Gastroesophageal sphincter (tissue), 4 donors: ENCODE data around the gene BRS3. TPM values are rescaled to one million over a fixed set of nuclear protein-coding genes. Genes with fewer than 3 reads are reported as not detected.

ENCODE experiments used
- ATAC-seq: fragments of 150-250 bp; one replicate; pipeline ENCODE4 v1.9.1; 2016; ENCODE audit warnings: mild to moderate bottlenecking, moderate library complexity
- H3K27ac ChIP-seq, 4 donors: fragments of 200-600 bp; sonication (generic) in 3 of 4; 1 replicate in 3 of 4; 2 replicates in 1 of 4; pipeline ENCODE4 v1.5.1; 2016 to 2019
- H3K27me3 ChIP-seq: fragments of 200-600 bp; sonication (generic); one replicate; pipeline ENCODE4 v1.5.1; 2019
- H3K36me3 ChIP-seq, 2 donors: fragments of 200-600 bp; sonication (generic); one replicate each; pipeline ENCODE4 v1.5.1; 2019; ENCODE audit warnings: control low read depth in 1 of 2
- H3K4me1 ChIP-seq, 3 donors: fragments of 200-600 bp; sonication (generic); 1 replicate in 2 of 3; 2 replicates in 1 of 3; pipeline ENCODE4 v1.5.1; 2016 to 2019; ENCODE audit warnings: control low read depth in 2 of 3
- H3K4me3 ChIP-seq, 2 donors: fragments of 200-600 bp; sonication (generic); one replicate each; pipeline ENCODE4 v1.5.1; 2019; ENCODE audit warnings: mild to moderate bottlenecking in 1 of 2, moderate library complexity in 1 of 2
- H3K9me3 ChIP-seq, 3 donors: fragments of 200-600 bp; sonication (generic); one replicate each; pipeline ENCODE4 v1.5.1; 2017 to 2019; ENCODE audit warnings: control low read depth in 2 of 3
- EP300 ChIP-seq: sonication (generic); formaldehyde crosslinking; IDR thresholded peaks from one replicate; pipeline ENCODE4 v1.6.1; 2017; ENCODE audit warnings: antibody characterized with exemption, mild to moderate bottlenecking
- POLR2A ChIP-seq, 2 donors: fragments of 450-650 bp; IDR thresholded peaks; one replicate each; pipeline ENCODE4 v1.6.1; 2017; ENCODE audit warnings: antibody characterized with exemption in 2 of 2, mild to moderate bottlenecking in 2 of 2, moderate library complexity in 1 of 2
- POLR2AphosphoS5 ChIP-seq: sonication (generic); formaldehyde crosslinking; IDR thresholded peaks from one replicate; pipeline ENCODE4 v1.6.1; 2017; ENCODE audit warnings: antibody characterized with exemption
- WGBS, 2 donors: methylation state at CpG; one replicate each; pipeline ENCODE4 v1.1.5; 2018; ENCODE audit warnings: low coverage in 1 of 2; 5-methylcytosine and 5-hydroxymethylcytosine counted together
- total RNA-seq, 4 donors: library from RNA; depleted of rRNA; stranded (reverse); fragments of >200 nt; gene quantifications; one replicate each; pipeline ENCODE4 v1.1.0, GENCODE V29; 2016
- TF ChIP-seq, protein P1 (sequence below), 4 experiments: fragments of 200-600 bp in 2 of 4; fragments of 450-650 bp in 2 of 4; sonication (generic) in 1 of 4; IDR thresholded peaks; one replicate each; pipeline ENCODE4 v1.5.1; 2017 to 2019; ENCODE audit warnings: antibody characterized with exemption in 4 of 4, mild to moderate bottlenecking in 2 of 4, moderate library complexity in 2 of 4

BRS3 gene
- total RNA-seq, 4 donors from 2014 or later: not detected

DNA sequence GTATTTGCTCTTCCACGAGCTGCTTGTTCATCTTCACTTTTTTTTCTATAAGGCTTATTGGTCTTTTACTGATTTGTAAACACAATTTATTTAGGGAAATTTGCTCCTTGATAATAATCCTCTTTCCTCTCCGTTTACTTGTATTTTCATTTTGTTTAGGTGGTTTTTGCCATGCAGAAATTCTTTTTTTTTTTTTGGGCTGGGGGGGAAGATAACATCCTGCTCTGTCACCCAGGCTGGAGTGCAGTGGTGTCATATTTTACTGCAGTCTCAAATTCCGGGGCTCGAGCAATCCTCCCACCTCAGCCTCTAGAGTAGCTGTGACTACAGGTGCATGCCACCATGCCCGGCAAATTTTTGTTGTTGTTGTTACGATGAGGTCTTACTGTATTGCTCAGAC is 31.6 kb upstream of the BRS3 start:
- no peaks in the 10 kb centered on the region for H3K9me3 ChIP-seq
- H3K4me3 ChIP-seq: no peak overlapping the region
- ATAC-seq: no peak
- H3K27me3 ChIP-seq: no peaks in the 10 kb centered on the region
- H3K4me1 ChIP-seq: no peaks in the 10 kb centered on the region
- TF ChIP-seq POLR2A (IDR thresholded peaks at IDR 0.05) (no peak), POLR2AphosphoS5 (no peak), EP300 (no peak)
- TF ChIP-seq, protein P1, sequence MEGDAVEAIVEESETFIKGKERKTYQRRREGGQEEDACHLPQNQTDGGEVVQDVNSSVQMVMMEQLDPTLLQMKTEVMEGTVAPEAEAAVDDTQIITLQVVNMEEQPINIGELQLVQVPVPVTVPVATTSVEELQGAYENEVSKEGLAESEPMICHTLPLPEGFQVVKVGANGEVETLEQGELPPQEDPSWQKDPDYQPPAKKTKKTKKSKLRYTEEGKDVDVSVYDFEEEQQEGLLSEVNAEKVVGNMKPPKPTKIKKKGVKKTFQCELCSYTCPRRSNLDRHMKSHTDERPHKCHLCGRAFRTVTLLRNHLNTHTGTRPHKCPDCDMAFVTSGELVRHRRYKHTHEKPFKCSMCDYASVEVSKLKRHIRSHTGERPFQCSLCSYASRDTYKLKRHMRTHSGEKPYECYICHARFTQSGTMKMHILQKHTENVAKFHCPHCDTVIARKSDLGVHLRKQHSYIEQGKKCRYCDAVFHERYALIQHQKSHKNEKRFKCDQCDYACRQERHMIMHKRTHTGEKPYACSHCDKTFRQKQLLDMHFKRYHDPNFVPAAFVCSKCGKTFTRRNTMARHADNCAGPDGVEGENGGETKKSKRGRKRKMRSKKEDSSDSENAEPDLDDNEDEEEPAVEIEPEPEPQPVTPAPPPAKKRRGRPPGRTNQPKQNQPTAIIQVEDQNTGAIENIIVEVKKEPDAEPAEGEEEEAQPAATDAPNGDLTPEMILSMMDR (IDR thresholded peaks at IDR 0.05): no peak
- 38 to 50% methylated on average over 1 to 2 of the region's 6 CpGs for WGBS, 2 donors
- H3K36me3 ChIP-seq: no peaks in the 10 kb centered on the region
- no peak overlapping the region for H3K27ac ChIP-seq

DNA sequence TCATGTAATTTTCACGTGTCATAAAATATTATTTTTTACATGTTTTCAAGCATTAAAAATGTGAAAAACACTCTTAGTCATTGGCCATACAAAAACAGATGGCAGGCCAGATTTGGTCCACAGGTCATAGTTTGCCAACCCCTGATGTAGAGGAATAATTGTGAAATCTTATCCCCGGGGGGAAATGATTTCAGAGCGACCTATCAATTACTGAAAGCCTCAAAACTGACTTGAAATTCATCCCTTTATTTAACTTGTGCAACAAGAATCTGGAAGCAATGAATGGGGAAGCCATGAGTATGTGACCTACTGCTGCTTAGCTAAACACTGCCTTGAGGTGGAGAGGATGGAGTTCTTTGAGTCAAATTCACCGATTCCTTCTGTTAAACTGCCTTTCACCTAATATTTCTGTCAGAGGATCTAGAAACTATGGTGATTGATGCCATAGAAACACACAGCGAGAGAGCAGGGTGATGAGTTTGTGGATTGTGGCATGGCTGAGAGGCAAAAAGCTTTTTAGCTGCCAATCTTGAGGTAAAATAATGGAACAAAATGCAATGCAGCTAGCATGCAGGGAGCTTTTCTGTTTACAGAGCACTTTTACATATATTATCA is 30.3 kb upstream of the BRS3 start:
- Histone ChIP-seq H3K27me3 (no peaks in the 10 kb centered on the region), H3K4me1 (no peaks in the 10 kb centered on the region), H3K9me3 (no peaks in the 10 kb centered on the region), H3K27ac (no peak overlapping the region), H3K4me3 (no peak overlapping the region), H3K36me3 (no peaks in the 10 kb centered on the region)
- 30 to 67% methylated on average over 4 of the region's 5 CpGs for WGBS, 2 donors
- peak; percentile 62 for ATAC-seq
- TF ChIP-seq, protein P1 (IDR thresholded peaks at IDR 0.05): no peak
- TF ChIP-seq EP300 (no peak), POLR2A (IDR thresholded peaks at IDR 0.05) (no peak), POLR2AphosphoS5 (no peak)

DNA sequence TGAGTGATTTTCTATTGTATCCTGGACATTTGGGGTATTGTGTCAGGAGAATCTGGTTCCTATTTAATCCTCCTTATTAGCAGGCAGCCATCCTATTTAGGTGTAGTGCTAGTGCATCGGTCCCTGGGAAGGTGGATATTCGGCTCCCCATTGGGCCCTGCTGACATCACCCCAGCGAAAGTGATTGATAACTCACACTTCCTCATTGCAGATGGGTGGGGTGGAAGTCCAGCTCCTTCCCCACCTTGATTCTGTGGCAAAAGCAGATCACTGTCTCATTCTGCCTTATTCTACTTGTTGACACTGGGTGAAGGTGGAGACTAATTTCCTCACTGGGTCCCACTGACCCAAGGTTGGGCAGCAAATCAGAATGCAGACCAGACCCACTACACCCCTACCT is 23.2 kb upstream of the BRS3 start:
- 50% methylated on average over 2 of the region's 3 CpGs; no CpG with 5 or more reads in 1 of the 2 donors for WGBS, 2 donors
- Histone ChIP-seq H3K36me3 (no peaks in the 10 kb centered on the region), H3K9me3 (no peaks in the 10 kb centered on the region), H3K4me3 (no peak overlapping the region), H3K27me3 (no peaks in the 10 kb centered on the region), H3K4me1 (no peaks in the 10 kb centered on the region), H3K27ac (no peak overlapping the region)
- no peak for ATAC-seq
- TF ChIP-seq, protein P1 (IDR thresholded peaks at IDR 0.05): no peak
- TF ChIP-seq POLR2A (IDR thresholded peaks at IDR 0.05): no peak
- no peak for TF ChIP-seq POLR2AphosphoS5
- no peak for TF ChIP-seq EP300

DNA sequence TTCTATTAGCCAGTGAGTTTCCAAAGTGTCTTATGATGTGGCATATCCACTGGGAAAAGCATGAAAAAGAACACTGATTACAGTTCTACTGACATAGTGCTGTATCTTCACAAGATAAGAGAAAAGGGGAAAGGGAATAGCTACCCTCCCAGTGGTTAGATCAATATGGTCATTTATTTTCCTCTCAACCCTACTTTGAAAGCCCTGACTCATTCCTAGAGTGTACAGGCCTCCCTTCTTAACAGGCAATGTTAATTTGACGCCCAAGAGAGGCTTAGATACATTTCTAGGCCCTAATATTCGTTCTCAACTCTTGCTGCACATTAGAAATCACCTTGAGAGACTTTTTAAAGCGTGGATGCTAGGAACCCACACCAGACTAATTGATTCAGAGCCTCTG is 20.4 kb upstream of the BRS3 start:
- no peak for ATAC-seq
- TF ChIP-seq, protein P1 (IDR thresholded peaks at IDR 0.05): no peak
- TF ChIP-seq POLR2AphosphoS5 (no peak), EP300 (no peak), POLR2A (IDR thresholded peaks at IDR 0.05) (no peak)
- H3K27ac ChIP-seq: no peak overlapping the region
- no peaks in the 10 kb centered on the region for H3K9me3 ChIP-seq
- no peak overlapping the region for H3K4me3 ChIP-seq
- H3K4me1 ChIP-seq: no peaks in the 10 kb centered on the region
- no peaks in the 10 kb centered on the region for H3K27me3 ChIP-seq
- no peaks in the 10 kb centered on the region for H3K36me3 ChIP-seq
- 61 to 94% methylated on average over 2 of the region's 3 CpGs for WGBS, 2 donors

DNA sequence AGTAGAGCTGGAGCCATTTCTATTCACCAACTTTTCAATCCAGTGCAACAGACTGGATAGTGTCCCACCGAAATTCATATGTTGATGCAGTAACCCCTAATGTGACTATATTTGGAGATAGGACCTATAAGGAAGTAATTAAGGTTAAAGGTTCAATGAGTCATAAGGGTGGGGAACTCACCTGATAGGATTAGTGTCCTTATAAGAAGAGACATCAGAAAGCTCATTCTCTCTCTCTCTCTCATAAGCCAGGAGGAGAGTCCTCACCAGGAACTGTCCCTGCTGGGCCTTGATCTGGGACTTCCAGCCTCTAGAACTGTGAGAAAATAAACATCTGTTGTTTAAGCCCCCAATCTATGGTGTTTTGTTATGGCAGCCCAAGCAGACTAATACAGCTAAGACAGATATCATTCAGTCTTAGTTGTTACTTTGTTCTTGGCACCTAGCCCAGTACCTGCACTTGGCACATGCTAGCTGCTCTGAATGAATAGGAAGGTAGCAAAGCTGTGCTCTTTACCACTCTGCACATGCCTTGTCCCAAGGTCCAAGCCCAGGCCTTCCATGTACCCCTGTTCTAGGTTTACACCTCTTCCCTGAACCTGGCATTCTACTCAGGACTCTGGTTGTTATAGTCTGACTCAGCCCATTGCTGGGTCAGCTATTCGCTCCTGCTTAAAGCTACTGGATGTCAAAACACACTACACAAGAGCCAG is 19.2 kb upstream of the BRS3 start:
- WGBS, 2 donors: 80% methylated on average over 1 of the region's 2 CpGs; no CpG with 5 or more reads in 1 of the 2 donors
- no peaks in the 10 kb centered on the region for H3K9me3 ChIP-seq
- no peak overlapping the region for H3K27ac ChIP-seq
- no peak overlapping the region for H3K4me3 ChIP-seq
- H3K36me3 ChIP-seq: no peaks in the 10 kb centered on the region
- H3K4me1 ChIP-seq: no peaks in the 10 kb centered on the region
- ATAC-seq: no peak
- TF ChIP-seq POLR2A (IDR thresholded peaks at IDR 0.05): no peak
- TF ChIP-seq POLR2AphosphoS5: no peak
- TF ChIP-seq, protein P1 (IDR thresholded peaks at IDR 0.05): no peak
- H3K27me3 ChIP-seq: no peaks in the 10 kb centered on the region
